ENCODE measurements around the gene CRYGB.

Gene CRYGB

GRCh38 chr2:208156439-208156838 lies 10.5 kb upstream of the CRYGB start:
- Histone ChIP-seq H3K36me3 (no peaks in the 10 kb centered on the region), H3K4me3 (ENCODE audit: low read depth, low read length) (no peak overlapping the region)
- TF ChIP-seq CTCF (IDR thresholded peaks at IDR 0.05; ENCODE audit: low read depth, low read length): no peak

GRCh38 chr2:208153156-208153555 lies 7.2 kb upstream of the CRYGB start:
- no peaks in the 10 kb centered on the region for H3K4me1 ChIP-seq
- H3K4me3 ChIP-seq (ENCODE audit: low read depth, low read length): no peak overlapping the region
- DNase-seq: no peak

More at GRCh38 chr2:208156439-208156838, 10.5 kb upstream of the CRYGB start:
- H3K9me3 ChIP-seq: no peaks in the 10 kb centered on the region
- no peaks in the 10 kb centered on the region for H3K27me3 ChIP-seq
- DNase-seq: no peak
- H3K4me1 ChIP-seq: no peaks in the 10 kb centered on the region

GRCh38 chr2:208150956-208151355 lies 5.0 kb upstream of the CRYGB start:
- Histone ChIP-seq H3K9me3 (no peaks in the 10 kb centered on the region), H3K4me3 (ENCODE audit: low read depth, low read length) (no peak overlapping the region), H3K4me1 (no peaks in the 10 kb centered on the region), H3K27me3 (no peaks in the 10 kb centered on the region), H3K36me3 (no peaks in the 10 kb centered on the region)
- TF ChIP-seq CTCF (IDR thresholded peaks at IDR 0.05; ENCODE audit: low read depth, low read length): no peak
- no peak for DNase-seq

More at GRCh38 chr2:208153156-208153555, 7.2 kb upstream of the CRYGB start:
- Histone ChIP-seq H3K36me3 (no peaks in the 10 kb centered on the region), H3K9me3 (no peaks in the 10 kb centered on the region), H3K27me3 (no peaks in the 10 kb centered on the region)
- no peak for TF ChIP-seq CTCF (IDR thresholded peaks at IDR 0.05; ENCODE audit: low read depth, low read length)

- Histone ChIP-seq H3K9me3 (no peaks in the 10 kb centered on the region), H3K36me3 (no peaks in the 10 kb centered on the region), H3K4me1 (no peaks in the 10 kb centered on the region), H3K27me3 (no peaks in the 10 kb centered on the region), H3K4me3 (ENCODE audit: low read depth, low read length) (no peak overlapping the region)
- DNase-seq: no peak
- TF ChIP-seq CTCF (IDR thresholded peaks at IDR 0.05; ENCODE audit: low read depth, low read length): no peak
These were observed 4.1 kb upstream of the CRYGB start for GRCh38 chr2:208150094-208150493.

- no peaks in the 10 kb centered on the region for H3K4me1 ChIP-seq
- no peaks in the 10 kb centered on the region for H3K27me3 ChIP-seq
- H3K9me3 ChIP-seq: no peaks in the 10 kb centered on the region
- H3K36me3 ChIP-seq: no peaks in the 10 kb centered on the region
- peak; percentile 33 for TF ChIP-seq CTCF (IDR thresholded peaks at IDR 0.05; ENCODE audit: low read depth, low read length)
- H3K4me3 ChIP-seq (ENCODE audit: low read depth, low read length): no peak overlapping the region
- DNase-seq: no peak
These were observed 2.8 kb upstream of the CRYGB start for GRCh38 chr2:208148803-208149202.

GRCh38 chr2:208147759-208148158 lies 1.8 kb upstream of the CRYGB start:
- peaks cover 4% of the 10 kb centered on the region for H3K4me1 ChIP-seq
- DNase-seq: no peak
- no peak for TF ChIP-seq CTCF (IDR thresholded peaks at IDR 0.05; ENCODE audit: low read depth, low read length)
- H3K9me3 ChIP-seq: no peaks in the 10 kb centered on the region
- H3K4me3 ChIP-seq (ENCODE audit: low read depth, low read length): no peak overlapping the region
- no peaks in the 10 kb centered on the region for H3K36me3 ChIP-seq
- no peaks in the 10 kb centered on the region for H3K27me3 ChIP-seq

Measured in BE2C (cell line).